Measurements from ENCODE around the gene PTPRD. TPM values are rescaled to one million over a fixed set of nuclear protein-coding genes. Genes with fewer than 3 reads are reported as not detected.

PTPRD gene
- total and polyA plus RNA-seq, 2 donors (not counting 1 experiment from before 2014, with no cell fraction given) = not detected

- no peaks in the 10 kb centered on the region for H3K4me1 Mint-ChIP-seq
- no peak overlapping the region for H3K27ac Mint-ChIP-seq
Observed at GRCh38 chr9:8726692-8727091, 1886.1 kb downstream of the PTPRD start.

GRCh38 chr9:8725635-8726034, 1887.2 kb downstream of the PTPRD start:
- Histone ChIP-seq H3K36me3 (replicated peaks in 1 of 2; ENCODE audit: control extremely low read depth in 1 of 2, control insufficient read depth in 1 of 2, extremely low read depth in 1 of 2, insufficient read depth in 2 of 2, low read length in 1 of 2) (no peaks in the 10 kb centered on the region), H4K20me1 (ENCODE audit: control insufficient read depth, insufficient read depth, low read length, poor library complexity, severe bottlenecking) (no peaks in the 10 kb centered on the region), H3K9me3 (ENCODE audit: control extremely low read depth in 1 of 3, control insufficient read depth in 2 of 3, insufficient read depth in 1 of 3, low read length in 2 of 3) (no peaks in the 10 kb centered on the region), H3K27ac (ENCODE audit: low read length in 2 of 2) (no peak overlapping the region), H3K4me3 (ENCODE audit: control extremely low read depth in 1 of 5, extremely low read depth in 1 of 5, insufficient read depth in 1 of 5, low read depth in 2 of 5, low read length in 4 of 5) (no peak overlapping the region), H2AFZ (ENCODE audit: insufficient read depth, low read depth, low read length, poor library complexity, severe bottlenecking) (no peak overlapping the region), H3K4me2 (replicated peaks; ENCODE audit: low read depth, low read length, poor library complexity, severe bottlenecking) (no peak overlapping the region), H3K9ac (ENCODE audit: low read length) (no peak overlapping the region), H3K4me1 (ENCODE audit: control insufficient read depth in 2 of 2, insufficient read depth in 2 of 2, low read length in 2 of 2) (no peaks in the 10 kb centered on the region), H3K27me3 (replicated peaks in 1 of 4; ENCODE audit: control extremely low read depth in 1 of 4, control insufficient read depth in 3 of 4, insufficient read depth in 4 of 4, low read length in 3 of 4) (no peaks in the 10 kb centered on the region), H3K79me2 (ENCODE audit: control insufficient read depth, insufficient read depth, low read length) (no peaks in the 10 kb centered on the region)
- WGBS (ENCODE audit: insufficient coverage) = no CpG with 5 or more reads among the region's 1 CpG
- H3K4me1 Mint-ChIP-seq = no peaks in the 10 kb centered on the region
- ATAC-seq (ENCODE audit: low read depth) (no peak), DNase-seq (no peak)
- TF ChIP-seq, protein P1, sequence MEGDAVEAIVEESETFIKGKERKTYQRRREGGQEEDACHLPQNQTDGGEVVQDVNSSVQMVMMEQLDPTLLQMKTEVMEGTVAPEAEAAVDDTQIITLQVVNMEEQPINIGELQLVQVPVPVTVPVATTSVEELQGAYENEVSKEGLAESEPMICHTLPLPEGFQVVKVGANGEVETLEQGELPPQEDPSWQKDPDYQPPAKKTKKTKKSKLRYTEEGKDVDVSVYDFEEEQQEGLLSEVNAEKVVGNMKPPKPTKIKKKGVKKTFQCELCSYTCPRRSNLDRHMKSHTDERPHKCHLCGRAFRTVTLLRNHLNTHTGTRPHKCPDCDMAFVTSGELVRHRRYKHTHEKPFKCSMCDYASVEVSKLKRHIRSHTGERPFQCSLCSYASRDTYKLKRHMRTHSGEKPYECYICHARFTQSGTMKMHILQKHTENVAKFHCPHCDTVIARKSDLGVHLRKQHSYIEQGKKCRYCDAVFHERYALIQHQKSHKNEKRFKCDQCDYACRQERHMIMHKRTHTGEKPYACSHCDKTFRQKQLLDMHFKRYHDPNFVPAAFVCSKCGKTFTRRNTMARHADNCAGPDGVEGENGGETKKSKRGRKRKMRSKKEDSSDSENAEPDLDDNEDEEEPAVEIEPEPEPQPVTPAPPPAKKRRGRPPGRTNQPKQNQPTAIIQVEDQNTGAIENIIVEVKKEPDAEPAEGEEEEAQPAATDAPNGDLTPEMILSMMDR (IDR thresholded peaks at IDR 0.05) = no peak
- TF ChIP-seq EZH2 (IDR thresholded peaks at IDR 0.05; ENCODE audit: borderline replicate concordance, insufficient read depth, low read depth, low read length, poor library complexity, severe bottlenecking) = no peak
- H3K27ac Mint-ChIP-seq = no peak overlapping the region
- intact Hi-C loops (cut with micrococcal nuclease) = no loop called here
- CTCF ChIA-PET = no interaction called here
- no peaks in the 10 kb centered on the region for H3K9me3 Mint-ChIP-seq (ENCODE audit: insufficient read depth)
- H3K4me3 Mint-ChIP-seq = no peak overlapping the region
- no peaks in the 10 kb centered on the region for H3K27me3 Mint-ChIP-seq
- POLR2A ChIA-PET = no interaction called here

More at GRCh38 chr9:8726692-8727091, 1886.1 kb downstream of the PTPRD start:
- Histone ChIP-seq H3K9me3 (ENCODE audit: control extremely low read depth in 1 of 3, control insufficient read depth in 2 of 3, insufficient read depth in 1 of 3, low read length in 2 of 3) (no peaks in the 10 kb centered on the region), H3K79me2 (ENCODE audit: control insufficient read depth, insufficient read depth, low read length) (no peaks in the 10 kb centered on the region), H3K4me2 (replicated peaks; ENCODE audit: low read depth, low read length, poor library complexity, severe bottlenecking) (no peak overlapping the region), H3K4me1 (ENCODE audit: control insufficient read depth in 2 of 2, insufficient read depth in 2 of 2, low read length in 2 of 2) (no peaks in the 10 kb centered on the region), H3K36me3 (replicated peaks in 1 of 2; ENCODE audit: control extremely low read depth in 1 of 2, control insufficient read depth in 1 of 2, extremely low read depth in 1 of 2, insufficient read depth in 2 of 2, low read length in 1 of 2) (no peaks in the 10 kb centered on the region), H2AFZ (ENCODE audit: insufficient read depth, low read depth, low read length, poor library complexity, severe bottlenecking) (no peak overlapping the region), H3K27ac (ENCODE audit: low read length in 2 of 2) (no peak overlapping the region), H4K20me1 (ENCODE audit: control insufficient read depth, insufficient read depth, low read length, poor library complexity, severe bottlenecking) (no peaks in the 10 kb centered on the region), H3K27me3 (replicated peaks in 1 of 4; ENCODE audit: control extremely low read depth in 1 of 4, control insufficient read depth in 3 of 4, insufficient read depth in 4 of 4, low read length in 3 of 4) (no peaks in the 10 kb centered on the region), H3K4me3 (ENCODE audit: control extremely low read depth in 1 of 5, extremely low read depth in 1 of 5, insufficient read depth in 1 of 5, low read depth in 2 of 5, low read length in 4 of 5) (no peak overlapping the region), H3K9ac (ENCODE audit: low read length) (no peak overlapping the region)
- no peak for ATAC-seq (ENCODE audit: low read depth)
- intact Hi-C loops (cut with micrococcal nuclease) = no loop called here
- Mint-ChIP-seq H3K4me3 (no peak overlapping the region), H3K27me3 (no peaks in the 10 kb centered on the region), H3K9me3 (ENCODE audit: insufficient read depth) (no peaks in the 10 kb centered on the region)
- DNase-seq = no peak
- 100% methylated on average over 1 of the region's 4 CpGs for WGBS (ENCODE audit: insufficient coverage)
- ChIA-PET POLR2A (no interaction called here), CTCF (no interaction called here)
- TF ChIP-seq, protein P1 (IDR thresholded peaks at IDR 0.05) = no peak

Measured in B cell (primary cell).